Astrocyte (in vitro differentiated cells and primary cell): ENCODE results near the gene CNTNAP2. TPM values are rescaled to one million over a fixed set of nuclear protein-coding genes. Genes with fewer than 3 reads are reported as not detected.

ENCODE experiments used
- DNase-seq: peaks from one replicate; pipeline ENCODE4 v3.0.0-alpha.2; 2010; ENCODE audit warnings: low read depth
- FAIRE-seq: peaks from 2 replicates; lab custom pipeline; 2011; peaks lifted over from hg19 to GRCh38; lab: Jason Lieb, UNC
- H2AFZ ChIP-seq: 2 replicates; pipeline ENCODE4 v1.6.0; 2012; ENCODE audit warnings: low read depth, low read length, inconsistent platforms
- H3K27ac ChIP-seq: 2 replicates; pipeline ENCODE4 v1.5.1; 2011; ENCODE audit warnings: low read depth, low read length, inconsistent platforms
- H3K27me3 ChIP-seq: 2 replicates; pipeline ENCODE4 v1.6.0; 2011; ENCODE audit warnings: low read length, inconsistent platforms; ENCODE audit not compliant: insufficient read depth
- H3K36me3 ChIP-seq: 2 replicates; pipeline ENCODE4 v1.5.1; 2011; ENCODE audit warnings: low read length, inconsistent platforms; ENCODE audit not compliant: insufficient read depth
- H3K4me1 ChIP-seq: 2 replicates; pipeline ENCODE4 v1.5.1; 2011; ENCODE audit warnings: low read length, inconsistent platforms; ENCODE audit not compliant: insufficient read depth
- H3K4me2 ChIP-seq: 2 replicates; pipeline ENCODE4 v1.6.0; 2012; ENCODE audit warnings: low read length, inconsistent platforms
- H3K4me3 ChIP-seq: 2 replicates; pipeline ENCODE4 v1.5.1; 2011; ENCODE audit warnings: low read depth, mild to moderate bottlenecking, low read length, inconsistent platforms; ENCODE audit not compliant: insufficient read depth
- H3K79me2 ChIP-seq: 2 replicates; pipeline ENCODE4 v1.6.0; 2012; ENCODE audit warnings: mild to moderate bottlenecking, low read length, inconsistent platforms; ENCODE audit not compliant: insufficient read depth
- H3K9ac ChIP-seq: 2 replicates; pipeline ENCODE4 v1.6.0; 2012; ENCODE audit warnings: mild to moderate bottlenecking, low read length, inconsistent platforms
- H3K9me3 ChIP-seq: 2 replicates; pipeline ENCODE4 v1.5.1; 2012; ENCODE audit warnings: low read depth, mild to moderate bottlenecking, low read length, inconsistent platforms; ENCODE audit not compliant: insufficient read depth
- H4K20me1 ChIP-seq: 2 replicates; pipeline ENCODE4 v1.6.0; 2012; ENCODE audit warnings: low read length, inconsistent platforms; ENCODE audit not compliant: insufficient read depth
- H3K27ac Mint-ChIP-seq: one replicate; pipeline ENCODE4 v1.8.0; 2021; ENCODE audit warnings: mild to moderate bottlenecking, mixed read lengths; ENCODE audit not compliant: unreplicated experiment
- H3K27me3 Mint-ChIP-seq: one replicate; pipeline ENCODE4 v1.8.0; 2021; ENCODE audit warnings: low read depth, mixed read lengths; ENCODE audit not compliant: unreplicated experiment
- H3K36me3 Mint-ChIP-seq: one replicate; pipeline ENCODE4 v1.8.0; 2021; ENCODE audit warnings: low read depth, mixed read lengths; ENCODE audit not compliant: unreplicated experiment
- H3K4me1 Mint-ChIP-seq: one replicate; pipeline ENCODE4 v1.8.0; 2021; ENCODE audit warnings: low read depth, mixed read lengths; ENCODE audit not compliant: unreplicated experiment
- H3K4me3 Mint-ChIP-seq: one replicate; pipeline ENCODE4 v1.8.0; 2021; ENCODE audit warnings: mild to moderate bottlenecking, moderate library complexity, mixed read lengths; ENCODE audit not compliant: unreplicated experiment
- H3K9me3 Mint-ChIP-seq: one replicate; pipeline ENCODE4 v1.8.0; 2021; ENCODE audit warnings: mild to moderate bottlenecking, mixed read lengths; ENCODE audit not compliant: unreplicated experiment
- EZH2 ChIP-seq: IDR thresholded peaks from 2 replicates; pipeline ENCODE4 v1.6.1; 2012; ENCODE audit warnings: mild to moderate bottlenecking, low read length, inconsistent platforms; ENCODE audit not compliant: insufficient read depth
- total RNA-seq: library from RNA; stranded (reverse); gene quantifications from 2 replicates; pipeline ENCODE4 v1.2.1, GENCODE V29; 2021
- TF ChIP-seq, protein P1 (sequence below): IDR thresholded peaks from 2 replicates; pipeline ENCODE4 v1.5.1; 2011; ENCODE audit warnings: low read depth, mild to moderate bottlenecking, inconsistent platforms, low read length, moderate library complexity; ENCODE audit not compliant: insufficient read depth

CNTNAP2 gene
- total RNA-seq, 1 donor from 2014 or later, result 20.0 TPM

GRCh38 chr7:146948703-146949102 lies 832.1 kb downstream of the CNTNAP2 start:
- Histone ChIP-seq H3K4me2 (no peak overlapping the region), H3K36me3 (no peaks in the 10 kb centered on the region), H3K79me2 (no peaks in the 10 kb centered on the region), H4K20me1 (no peaks in the 10 kb centered on the region), H3K4me1 (no peaks in the 10 kb centered on the region), H3K27ac (no peak overlapping the region), H3K27me3 (no peaks in the 10 kb centered on the region), H2AFZ (no peak overlapping the region), H3K9ac (no peak overlapping the region), H3K4me3 (no peak overlapping the region), H3K9me3 (no peaks in the 10 kb centered on the region)
- TF ChIP-seq, protein P1, sequence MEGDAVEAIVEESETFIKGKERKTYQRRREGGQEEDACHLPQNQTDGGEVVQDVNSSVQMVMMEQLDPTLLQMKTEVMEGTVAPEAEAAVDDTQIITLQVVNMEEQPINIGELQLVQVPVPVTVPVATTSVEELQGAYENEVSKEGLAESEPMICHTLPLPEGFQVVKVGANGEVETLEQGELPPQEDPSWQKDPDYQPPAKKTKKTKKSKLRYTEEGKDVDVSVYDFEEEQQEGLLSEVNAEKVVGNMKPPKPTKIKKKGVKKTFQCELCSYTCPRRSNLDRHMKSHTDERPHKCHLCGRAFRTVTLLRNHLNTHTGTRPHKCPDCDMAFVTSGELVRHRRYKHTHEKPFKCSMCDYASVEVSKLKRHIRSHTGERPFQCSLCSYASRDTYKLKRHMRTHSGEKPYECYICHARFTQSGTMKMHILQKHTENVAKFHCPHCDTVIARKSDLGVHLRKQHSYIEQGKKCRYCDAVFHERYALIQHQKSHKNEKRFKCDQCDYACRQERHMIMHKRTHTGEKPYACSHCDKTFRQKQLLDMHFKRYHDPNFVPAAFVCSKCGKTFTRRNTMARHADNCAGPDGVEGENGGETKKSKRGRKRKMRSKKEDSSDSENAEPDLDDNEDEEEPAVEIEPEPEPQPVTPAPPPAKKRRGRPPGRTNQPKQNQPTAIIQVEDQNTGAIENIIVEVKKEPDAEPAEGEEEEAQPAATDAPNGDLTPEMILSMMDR, result no peak
- TF ChIP-seq EZH2, result no peak
- no peak overlapping the region for H3K27ac Mint-ChIP-seq
- no peaks in the 10 kb centered on the region for H3K4me1 Mint-ChIP-seq
- FAIRE-seq, result no peak
- H3K4me3 Mint-ChIP-seq, result no peak overlapping the region
- no peaks in the 10 kb centered on the region for H3K36me3 Mint-ChIP-seq
- DNase-seq, result no peak
- H3K9me3 Mint-ChIP-seq, result peaks cover 2% of the 10 kb centered on the region
- no peaks in the 10 kb centered on the region for H3K27me3 Mint-ChIP-seq

DNA sequence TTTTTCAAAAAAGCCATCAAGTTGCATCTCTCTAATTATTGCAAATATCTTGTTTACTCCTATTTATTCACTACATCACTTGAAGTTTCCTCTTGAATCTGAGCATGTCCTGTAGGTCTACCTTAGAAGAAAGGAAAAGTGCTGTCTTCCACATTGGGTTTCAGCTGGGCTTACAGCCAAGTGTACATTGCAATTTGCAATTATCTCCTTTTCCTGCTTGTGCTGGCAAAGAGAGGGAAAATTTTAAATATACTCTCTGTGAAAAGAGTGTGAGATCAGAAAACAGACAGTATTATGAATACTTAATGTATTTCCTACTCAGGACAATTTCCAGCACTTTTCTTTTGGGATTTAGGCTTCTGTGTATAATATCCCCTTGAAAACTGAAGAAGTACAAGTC lies 839.7 kb downstream of the CNTNAP2 start:
- Mint-ChIP-seq H3K36me3 (no peaks in the 10 kb centered on the region), H3K27me3 (no peaks in the 10 kb centered on the region), H3K4me3 (no peak overlapping the region), H3K9me3 (no peaks in the 10 kb centered on the region), H3K4me1 (peaks cover 7% of the 10 kb centered on the region), H3K27ac (no peak overlapping the region)
- Histone ChIP-seq H2AFZ (no peak overlapping the region), H3K27me3 (no peaks in the 10 kb centered on the region), H3K36me3 (no peaks in the 10 kb centered on the region), H3K4me1 (peaks cover 6% of the 10 kb centered on the region), H3K79me2 (no peaks in the 10 kb centered on the region), H3K4me2 (no peak overlapping the region), H4K20me1 (no peaks in the 10 kb centered on the region), H3K9me3 (no peaks in the 10 kb centered on the region), H3K27ac (no peak overlapping the region), H3K9ac (no peak overlapping the region), H3K4me3 (no peak overlapping the region)
- FAIRE-seq (no peak), DNase-seq (no peak)
- no peak for TF ChIP-seq EZH2
- TF ChIP-seq, protein P1, result no peak

GRCh38 chr7:146956853-146957252 lies 840.3 kb downstream of the CNTNAP2 start:
- Mint-ChIP-seq H3K27ac (no peak overlapping the region), H3K36me3 (no peaks in the 10 kb centered on the region), H3K9me3 (no peaks in the 10 kb centered on the region), H3K27me3 (no peaks in the 10 kb centered on the region), H3K4me1 (peaks cover 12% of the 10 kb centered on the region), H3K4me3 (no peak overlapping the region)
- no peak for DNase-seq
- no peaks in the 10 kb centered on the region for H3K9me3 ChIP-seq
- no peak overlapping the region for H3K4me2 ChIP-seq
- no peak for TF ChIP-seq EZH2
- TF ChIP-seq, protein P1, result no peak
- H3K27ac ChIP-seq, result no peak overlapping the region
- no peaks in the 10 kb centered on the region for H3K79me2 ChIP-seq
- no peaks in the 10 kb centered on the region for H3K36me3 ChIP-seq
- H3K4me3 ChIP-seq, result no peak overlapping the region
- H3K27me3 ChIP-seq, result no peaks in the 10 kb centered on the region
- H4K20me1 ChIP-seq, result no peaks in the 10 kb centered on the region
- no peak for FAIRE-seq
- H2AFZ ChIP-seq, result no peak overlapping the region
- no peak overlapping the region for H3K9ac ChIP-seq
- peaks cover 11% of the 10 kb centered on the region for H3K4me1 ChIP-seq
